ENCODE results near the gene GRK3.

GRK3 gene

DNA sequence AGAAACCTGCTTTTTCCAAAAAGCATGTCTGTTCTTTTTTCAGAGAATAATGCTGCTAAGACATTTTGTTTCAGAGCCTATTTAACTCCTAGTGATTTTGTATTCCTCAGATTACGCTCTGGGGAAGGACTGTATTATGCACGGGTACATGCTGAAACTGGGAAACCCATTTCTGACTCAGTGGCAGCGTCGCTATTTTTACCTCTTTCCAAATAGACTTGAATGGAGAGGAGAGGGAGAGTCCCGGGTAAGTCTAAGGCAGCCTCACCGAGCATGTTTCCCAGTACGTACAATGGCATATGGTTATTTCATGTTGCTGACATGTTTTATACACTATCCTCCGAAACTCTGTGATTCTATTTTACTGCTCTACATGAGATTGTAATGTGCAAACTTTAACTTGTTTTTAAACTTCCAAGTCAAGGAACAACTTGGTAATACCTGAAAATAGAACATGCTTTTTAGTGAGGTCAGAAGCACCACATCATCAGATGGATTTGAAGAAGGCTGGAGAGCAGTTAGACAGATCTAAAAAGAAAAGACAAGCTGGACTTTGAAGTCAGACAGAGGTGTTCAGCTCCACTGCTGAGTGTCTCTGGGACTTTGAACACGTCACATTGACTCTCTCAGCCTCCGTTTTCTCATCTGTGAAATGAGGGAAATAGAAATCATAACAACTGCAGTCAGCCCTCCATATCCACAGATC lies 153.8 kb downstream of the GRK3 start:
- H3K4me3 ChIP-seq (ENCODE audit: low read depth, low read length) = no peak overlapping the region
- TF ChIP-seq, protein P1, sequence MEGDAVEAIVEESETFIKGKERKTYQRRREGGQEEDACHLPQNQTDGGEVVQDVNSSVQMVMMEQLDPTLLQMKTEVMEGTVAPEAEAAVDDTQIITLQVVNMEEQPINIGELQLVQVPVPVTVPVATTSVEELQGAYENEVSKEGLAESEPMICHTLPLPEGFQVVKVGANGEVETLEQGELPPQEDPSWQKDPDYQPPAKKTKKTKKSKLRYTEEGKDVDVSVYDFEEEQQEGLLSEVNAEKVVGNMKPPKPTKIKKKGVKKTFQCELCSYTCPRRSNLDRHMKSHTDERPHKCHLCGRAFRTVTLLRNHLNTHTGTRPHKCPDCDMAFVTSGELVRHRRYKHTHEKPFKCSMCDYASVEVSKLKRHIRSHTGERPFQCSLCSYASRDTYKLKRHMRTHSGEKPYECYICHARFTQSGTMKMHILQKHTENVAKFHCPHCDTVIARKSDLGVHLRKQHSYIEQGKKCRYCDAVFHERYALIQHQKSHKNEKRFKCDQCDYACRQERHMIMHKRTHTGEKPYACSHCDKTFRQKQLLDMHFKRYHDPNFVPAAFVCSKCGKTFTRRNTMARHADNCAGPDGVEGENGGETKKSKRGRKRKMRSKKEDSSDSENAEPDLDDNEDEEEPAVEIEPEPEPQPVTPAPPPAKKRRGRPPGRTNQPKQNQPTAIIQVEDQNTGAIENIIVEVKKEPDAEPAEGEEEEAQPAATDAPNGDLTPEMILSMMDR (IDR thresholded peaks at IDR 0.05; ENCODE audit: borderline replicate concordance, insufficient read depth, low read depth, low read length) = no peak

DNA sequence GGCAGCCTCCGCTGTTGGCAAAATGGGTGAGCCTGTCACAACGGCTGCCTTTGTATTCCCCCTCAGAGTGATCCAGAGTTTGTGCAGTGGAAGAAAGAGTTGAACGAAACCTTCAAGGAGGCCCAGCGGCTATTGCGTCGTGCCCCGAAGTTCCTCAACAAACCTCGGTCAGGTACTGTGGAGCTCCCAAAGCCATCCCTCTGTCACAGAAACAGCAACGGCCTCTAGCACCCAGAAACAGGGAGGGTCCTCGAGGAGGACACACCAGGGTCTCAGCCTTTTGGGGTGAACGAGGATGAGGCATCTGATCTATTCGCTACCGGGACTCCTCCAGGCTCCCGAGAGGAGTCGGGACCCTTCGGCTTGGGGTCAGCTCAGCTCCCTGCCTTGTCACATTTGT lies 157.7 kb downstream of the GRK3 start:
- no peak overlapping the region for H3K4me3 ChIP-seq (ENCODE audit: low read depth, low read length)
- TF ChIP-seq, protein P1 (IDR thresholded peaks at IDR 0.05; ENCODE audit: borderline replicate concordance, insufficient read depth, low read depth, low read length) = no peak

DNA sequence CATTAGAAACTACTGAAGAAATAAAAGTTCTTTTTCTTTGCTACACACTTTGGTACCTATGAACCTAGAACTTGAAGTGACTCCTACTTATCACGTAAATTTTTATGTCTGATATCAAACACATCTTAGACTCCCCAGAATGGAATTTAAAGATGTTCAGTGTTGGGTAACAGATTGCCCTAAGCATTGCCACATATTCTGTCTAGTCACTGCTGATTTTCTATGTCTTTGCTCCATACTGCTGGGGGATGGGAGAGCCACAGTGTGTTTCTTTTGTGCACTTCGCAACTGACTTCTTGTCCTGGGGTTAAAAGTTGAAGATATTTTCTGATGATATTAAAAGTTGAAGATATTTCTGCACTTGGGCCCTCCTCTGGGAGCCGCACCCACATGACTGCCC lies 158.2 kb downstream of the GRK3 start:
- no peak overlapping the region for H3K4me3 ChIP-seq (ENCODE audit: low read depth, low read length)
- TF ChIP-seq, protein P1 (IDR thresholded peaks at IDR 0.05; ENCODE audit: borderline replicate concordance, insufficient read depth, low read depth, low read length) = no peak

DNA sequence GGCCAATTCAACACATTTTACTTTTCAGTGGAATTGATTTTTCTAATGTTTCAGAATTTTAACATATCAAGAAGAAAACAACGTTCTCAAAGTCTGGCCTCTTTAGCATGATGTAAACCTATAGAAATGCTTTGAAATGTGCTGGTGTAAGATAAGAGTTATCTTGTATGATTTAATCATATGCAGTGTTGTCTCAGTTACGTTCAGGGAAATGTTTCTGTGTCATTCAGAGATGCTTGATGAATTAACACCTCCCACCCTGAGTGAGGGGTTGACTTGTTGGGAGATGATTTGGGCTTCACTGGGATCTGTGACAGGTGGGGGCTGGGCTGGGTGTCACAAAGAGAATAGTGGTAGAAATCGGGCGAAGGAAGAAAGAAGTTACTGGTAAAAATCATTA lies 161.8 kb downstream of the GRK3 start:
- TF ChIP-seq, protein P1 (IDR thresholded peaks at IDR 0.05; ENCODE audit: borderline replicate concordance, insufficient read depth, low read depth, low read length) = no peak
- H3K4me3 ChIP-seq (ENCODE audit: low read depth, low read length) = no peak overlapping the region

DNA sequence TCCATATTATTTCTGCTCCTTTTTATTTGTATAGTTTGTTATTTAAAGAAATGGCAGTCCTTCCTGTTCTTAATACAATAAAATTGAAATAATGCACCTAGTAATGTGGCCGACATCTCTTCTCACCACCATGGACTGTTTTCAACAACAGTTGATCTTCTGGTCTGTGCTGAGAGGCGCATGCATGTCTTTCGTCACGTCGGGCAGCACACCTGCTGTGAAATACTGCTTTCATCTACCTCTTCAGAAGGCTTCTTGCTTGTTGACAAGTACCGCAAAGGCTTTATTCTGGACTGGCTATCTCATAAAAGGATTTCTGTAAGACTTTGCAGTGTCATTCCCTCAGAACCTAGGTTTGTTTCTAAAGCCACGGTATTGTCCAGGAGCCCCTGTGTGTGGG lies 163.6 kb downstream of the GRK3 start:
- TF ChIP-seq, protein P1 (IDR thresholded peaks at IDR 0.05; ENCODE audit: borderline replicate concordance, insufficient read depth, low read depth, low read length) = no peak

DNA sequence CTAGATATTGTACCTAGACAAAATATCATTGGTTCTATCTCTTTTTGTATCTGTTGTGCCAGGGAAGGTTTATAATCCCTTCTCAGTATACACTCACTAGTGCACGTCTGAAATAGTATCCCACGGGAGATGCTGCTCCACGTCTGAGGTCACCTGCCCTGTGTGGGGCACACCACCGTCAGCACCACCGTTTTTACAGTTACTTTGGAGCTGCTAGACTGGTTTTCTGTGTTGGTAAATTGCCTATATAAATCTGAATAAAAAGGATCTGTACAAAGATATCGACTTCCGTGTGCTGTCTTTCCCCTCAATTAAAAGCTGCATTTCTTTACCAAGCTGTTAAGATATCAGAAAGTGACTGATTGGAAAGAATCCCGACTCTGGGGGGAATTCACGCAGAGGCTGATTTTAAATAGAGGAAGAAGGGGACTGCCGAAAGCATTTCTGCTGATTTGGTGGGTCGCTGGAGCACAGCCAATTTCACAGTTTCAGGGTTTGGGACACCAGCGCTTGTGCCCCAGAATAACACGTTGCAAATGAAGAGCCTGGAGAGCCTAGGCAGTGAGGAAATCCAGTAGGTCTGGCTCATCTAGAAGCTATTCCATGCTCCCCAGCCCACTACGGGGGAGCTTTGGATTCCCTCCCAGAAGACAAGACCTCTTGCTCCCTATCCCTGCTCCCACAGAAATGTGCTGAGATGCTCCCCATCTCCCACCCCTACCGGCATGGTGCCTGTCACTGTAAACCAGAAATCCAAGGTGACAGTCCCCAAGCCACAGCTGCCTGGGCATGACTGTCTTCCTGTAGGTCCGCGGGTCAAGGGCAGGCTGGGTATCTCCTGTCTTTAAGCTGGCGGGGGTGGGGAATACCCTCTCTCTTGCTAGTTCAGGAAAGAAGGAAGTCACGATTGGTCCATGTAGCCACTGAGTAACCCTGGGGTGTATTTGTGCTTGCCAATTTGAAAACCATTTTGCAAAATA lies 164.8 kb downstream of the GRK3 start:
- TF ChIP-seq, protein P1 (IDR thresholded peaks at IDR 0.05; ENCODE audit: borderline replicate concordance, insufficient read depth, low read depth, low read length) = no peak
- H3K4me3 ChIP-seq (ENCODE audit: low read depth, low read length) = no peak overlapping the region

More for the DNA sequence above, 163.6 kb downstream of the GRK3 start:
- H3K4me3 ChIP-seq (ENCODE audit: low read depth, low read length) = no peak overlapping the region

Measured in GM12875 (cell line).